Transverse colon (tissue), 3 donors: ENCODE results near the gene ARVCF.

ENCODE experiments used
- CTCF ChIP-seq, 5 experiments: fragments of 200-600 bp in 3 of 5; fragments of 450-650 bp in 2 of 5; sonication (generic) in 3 of 5; IDR thresholded peaks; 1 replicate in 2 of 5; 2 replicates in 3 of 5; pipeline ENCODE4 v1.5.1; 2016 to 2017; ENCODE audit warnings: antibody characterized with exemption in 5 of 5, inconsistent platforms in 3 of 5, mild to moderate bottlenecking in 2 of 5, moderate library complexity in 1 of 5
- POLR2A ChIP-seq: fragments of 450-650 bp; IDR thresholded peaks from one replicate; pipeline ENCODE4 v1.6.1; 2016; ENCODE audit warnings: antibody characterized with exemption, mild to moderate bottlenecking, moderate library complexity

GRCh38 chr22:20021196-20022181, 4.9 kb upstream of the ARVCF start:
- TF ChIP-seq CTCF (IDR thresholded peaks at IDR 0.05), result no peak
- TF ChIP-seq POLR2A, result no peak
